ENCODE measurements around the gene PAM.
"Not testable (repeated sequence)": the region's sequence is repeated elsewhere in the genome, so short reads cannot be mapped to it uniquely, and the experiment has no call there.

The PAM gene

DNA sequence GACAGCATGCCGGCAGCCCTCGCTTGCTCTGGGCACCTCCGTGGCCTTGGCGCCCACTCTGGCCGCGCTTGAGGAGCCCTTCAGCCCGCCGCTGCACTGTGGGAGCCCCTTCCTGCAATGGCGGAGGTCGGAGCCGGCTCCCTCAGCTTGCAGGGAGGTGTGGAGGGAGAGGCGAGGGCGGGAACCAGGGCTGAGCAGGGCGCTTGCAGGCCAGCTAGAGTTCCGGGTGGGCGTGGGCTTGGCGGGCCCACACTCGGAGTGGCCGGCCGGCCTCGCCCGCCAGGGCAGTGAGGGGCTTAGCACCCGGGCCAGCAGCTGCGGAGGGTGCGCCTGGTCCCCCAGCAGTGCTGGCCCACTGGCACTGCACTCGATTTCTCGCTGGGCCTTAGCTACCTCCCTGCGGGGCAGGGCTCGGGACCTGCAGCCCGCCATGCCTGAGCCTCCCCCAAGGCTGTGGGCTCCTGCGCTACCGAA is 3.2 kb upstream of the PAM start:
- DNase-seq (ENCODE audit: low read depth): not testable (repeated sequence)

DNA sequence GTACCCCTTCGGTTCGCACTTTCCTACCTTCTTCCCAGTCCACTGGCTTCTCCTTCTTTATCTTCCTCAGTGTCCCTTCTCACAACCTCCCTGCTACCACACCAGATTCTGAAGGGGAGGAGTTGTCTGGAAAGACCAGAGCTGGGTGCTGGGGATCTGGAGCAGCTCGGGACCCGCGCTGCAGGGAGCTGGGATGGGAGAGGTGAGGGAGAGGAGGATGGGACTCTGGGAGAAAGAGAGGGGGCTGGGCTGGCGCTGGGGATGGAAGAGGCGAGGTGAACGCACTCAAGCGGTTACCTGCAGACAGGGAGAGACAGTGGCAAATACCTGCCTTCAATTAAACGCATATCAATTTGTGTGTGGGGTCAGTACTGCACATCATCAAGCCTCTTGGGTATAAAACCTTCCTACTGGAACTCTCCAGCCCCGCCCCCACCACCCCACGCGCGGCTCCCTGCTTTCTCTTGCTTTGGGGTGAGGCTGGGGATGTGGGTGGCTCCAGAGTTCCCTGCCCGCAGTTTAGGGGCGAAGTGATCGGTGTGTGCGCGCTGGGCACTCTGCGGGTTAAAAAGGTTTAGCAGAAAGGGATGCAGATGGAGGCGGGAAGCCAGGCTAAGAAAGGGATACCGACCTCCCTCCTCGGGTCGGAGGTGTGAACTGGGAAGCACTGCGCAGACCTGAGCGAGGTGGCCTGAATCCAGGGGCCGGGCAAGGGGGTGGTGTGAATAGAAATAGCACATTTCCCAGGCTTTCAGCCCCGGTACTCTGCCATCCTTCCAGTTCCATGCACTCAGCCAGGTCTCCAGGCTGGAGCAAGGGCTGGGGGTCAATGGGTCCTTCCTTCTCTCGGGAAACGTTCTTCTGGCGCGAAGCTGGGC is 977 bp upstream of the PAM start:
- no peak for DNase-seq (ENCODE audit: low read depth)

DNA sequence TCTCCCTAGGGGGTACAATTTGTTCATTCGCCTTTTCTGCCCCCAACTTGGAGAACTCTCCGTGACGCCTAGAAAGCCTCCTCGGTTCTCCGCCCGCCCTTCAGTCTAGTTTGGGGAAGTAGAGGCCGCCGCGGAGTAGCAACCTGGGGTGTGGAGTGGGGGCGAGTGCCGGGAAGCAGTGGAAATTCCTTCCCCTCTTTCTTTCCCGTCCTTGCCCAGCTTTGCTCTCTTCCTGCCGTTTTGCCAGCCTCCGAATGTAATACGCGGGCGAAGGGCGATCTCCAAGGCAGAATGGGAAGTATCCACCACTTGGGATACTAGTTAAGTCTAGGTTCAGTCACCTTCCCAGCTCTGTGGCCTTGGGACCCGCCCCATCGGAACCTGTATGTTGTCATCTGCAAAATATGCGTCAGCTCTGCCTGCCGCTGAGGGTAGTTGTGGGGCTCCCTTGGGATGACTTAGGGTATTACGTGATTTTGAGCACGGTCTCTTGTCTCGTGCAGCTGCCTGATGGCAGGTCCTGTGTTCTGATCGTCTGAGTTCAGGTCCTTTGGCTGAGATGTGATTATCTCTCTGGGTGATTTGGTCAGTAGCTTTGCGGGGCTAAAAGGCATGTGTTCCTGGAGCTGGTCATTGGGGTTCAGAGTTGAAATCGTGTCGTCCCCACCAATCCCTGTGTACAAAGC is 724 bp downstream of the PAM start:
- peak; percentile 43 for DNase-seq (ENCODE audit: low read depth)

GRCh38 chr5:102758576-102758975 is 3.5 kb downstream of the PAM start:
- no peak for DNase-seq (ENCODE audit: low read depth)

DNA sequence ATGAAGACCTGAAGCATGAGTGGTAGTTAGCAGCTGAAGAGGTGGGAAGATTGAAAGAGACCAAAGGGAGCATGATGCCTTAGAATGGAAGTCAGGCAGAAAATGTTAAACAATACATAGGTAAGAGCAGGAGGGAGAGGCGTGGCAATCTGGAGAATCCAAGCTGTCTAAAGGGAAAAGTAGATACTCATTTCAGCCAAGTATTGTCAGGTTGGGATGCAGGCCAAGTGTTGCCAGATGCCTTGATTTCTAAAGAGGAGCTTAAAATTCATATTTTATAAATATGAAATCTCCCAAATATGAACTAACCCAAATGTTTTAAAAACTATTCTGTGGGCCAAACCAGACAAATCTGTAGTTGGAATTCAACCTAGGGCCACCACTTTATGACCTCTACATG is 4.2 kb downstream of the PAM start:
- no peak for DNase-seq (ENCODE audit: low read depth)

DNA sequence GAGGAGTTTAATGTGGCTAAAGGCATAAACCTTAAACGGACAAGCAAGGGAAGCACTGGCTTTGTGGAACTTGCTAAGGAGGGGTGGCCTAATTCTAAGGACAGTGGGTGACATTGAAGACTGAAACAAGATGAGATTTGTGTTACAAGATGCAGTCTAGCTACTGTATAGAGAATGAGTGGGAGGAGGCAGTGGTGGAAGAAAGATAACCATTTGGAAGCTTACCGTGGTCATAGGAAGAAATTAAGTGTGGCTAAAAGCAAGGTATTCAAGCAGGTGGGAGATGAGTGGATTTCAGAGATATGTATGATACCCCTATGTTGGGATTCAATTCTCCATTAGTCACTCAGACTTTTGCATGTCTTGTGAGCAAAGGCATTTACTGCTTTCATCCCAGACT is 4.6 kb downstream of the PAM start:
- no peak for DNase-seq (ENCODE audit: low read depth)

- DNase-seq (ENCODE audit: low read depth): no peak
Measured at GRCh38 chr5:102760815-102761214, 5.7 kb downstream of the PAM start.

DNA sequence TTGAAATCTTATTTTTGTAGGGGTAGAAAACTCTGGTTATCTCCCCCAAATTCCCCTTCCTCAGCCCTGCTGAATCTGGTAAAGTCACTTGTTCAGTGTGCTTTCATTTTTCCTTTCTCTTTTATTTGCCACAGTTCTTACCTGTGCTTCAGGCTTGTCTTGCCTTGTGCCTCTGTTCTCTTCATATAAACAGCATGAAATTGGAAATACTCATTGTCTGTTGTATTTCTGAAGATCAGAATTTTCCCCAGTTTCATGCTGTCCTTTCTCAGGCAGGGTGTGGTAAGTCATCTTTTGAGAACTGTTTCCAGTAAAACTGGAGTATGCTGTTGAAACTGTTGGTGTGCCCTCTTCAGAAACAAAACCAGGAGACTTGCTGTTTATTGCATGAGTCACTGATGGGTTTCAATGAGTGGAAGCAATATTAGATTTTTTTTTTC is 7.0 kb downstream of the PAM start:
- DNase-seq (ENCODE audit: low read depth): no peak

- no peak for DNase-seq (ENCODE audit: low read depth)
Measured at GRCh38 chr5:102762562-102763227, 7.6 kb downstream of the PAM start.

DNA sequence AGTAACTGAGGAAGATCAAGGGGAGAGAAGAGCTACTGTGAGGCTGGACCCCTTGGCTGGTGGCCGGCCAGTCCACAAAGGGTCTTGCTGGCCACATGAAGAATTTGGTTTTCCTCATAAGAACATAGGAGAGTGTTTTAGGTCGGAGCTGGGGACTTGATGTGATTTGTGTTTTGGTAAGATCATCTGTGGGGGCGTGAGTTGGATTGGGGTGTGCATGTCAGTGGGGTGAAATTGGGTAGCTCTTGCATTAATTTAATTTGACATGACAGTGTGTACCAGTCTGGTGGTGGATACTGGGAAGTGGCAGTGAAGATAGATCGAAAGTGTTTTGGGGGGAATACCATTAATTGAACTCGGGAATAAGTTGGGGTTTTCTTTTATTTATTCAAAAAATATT is 8.6 kb downstream of the PAM start:
- DNase-seq (ENCODE audit: low read depth): no peak

- DNase-seq (ENCODE audit: low read depth): no peak
Measured at GRCh38 chr5:102764381-102765004, 9.4 kb downstream of the PAM start.

DNA sequence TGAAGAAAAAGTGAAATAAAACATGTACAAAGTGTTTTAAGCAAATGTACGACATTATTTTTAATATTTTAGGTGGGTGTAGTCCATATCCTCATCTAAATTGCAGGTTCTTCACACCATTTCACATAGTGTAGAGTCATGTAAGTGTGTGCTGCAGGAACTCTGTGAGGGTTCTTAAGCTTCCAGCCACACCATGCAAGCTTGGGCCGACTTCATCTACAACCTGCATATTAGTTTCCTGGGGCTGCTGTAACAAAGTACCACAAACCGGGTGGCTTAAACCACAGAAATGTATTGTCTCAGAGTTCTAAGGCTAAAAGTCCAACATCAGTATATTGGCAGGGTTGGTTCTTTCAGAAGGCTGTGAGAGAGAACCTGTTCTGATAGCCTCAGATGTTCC is 10.2 kb downstream of the PAM start:
- DNase-seq (ENCODE audit: low read depth): no peak

DNA sequence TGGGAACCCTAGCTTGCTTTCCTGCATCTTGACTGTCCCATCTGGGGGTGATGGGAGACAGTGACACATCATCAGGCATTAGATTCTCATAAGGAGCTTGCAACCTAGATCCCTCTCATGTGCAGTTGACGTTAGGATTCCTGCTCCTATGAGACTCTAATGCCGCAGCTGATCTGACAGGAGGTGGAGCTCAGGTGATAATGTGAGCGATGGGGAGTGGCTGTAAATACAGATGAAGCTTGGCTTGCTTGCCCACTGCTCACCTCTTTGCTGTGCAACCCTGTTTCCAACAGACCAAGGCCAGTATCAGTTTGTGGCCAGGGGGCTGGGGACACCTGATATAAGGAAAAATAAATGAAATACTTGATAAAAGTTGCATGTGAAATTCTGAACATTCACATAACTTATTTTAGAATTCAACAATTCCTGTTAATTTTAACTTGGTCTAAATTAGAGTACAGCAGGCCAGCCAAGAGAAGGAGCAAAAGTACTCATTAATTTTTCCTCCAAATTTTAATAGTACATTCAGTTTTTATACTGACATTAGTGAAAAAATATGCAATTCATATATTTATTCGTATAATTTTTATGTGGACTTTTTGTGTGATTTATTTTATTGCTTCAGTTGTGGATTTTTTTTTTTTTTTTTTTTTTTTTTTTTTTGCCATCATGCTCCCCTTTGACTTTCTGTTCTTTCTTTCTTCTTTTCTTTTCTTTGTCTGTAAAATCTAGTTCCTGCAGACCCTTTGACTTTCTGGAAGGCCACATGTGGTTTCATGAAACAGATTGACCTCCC is 11.4 kb downstream of the PAM start:
- no peak for DNase-seq (ENCODE audit: low read depth)

DNA sequence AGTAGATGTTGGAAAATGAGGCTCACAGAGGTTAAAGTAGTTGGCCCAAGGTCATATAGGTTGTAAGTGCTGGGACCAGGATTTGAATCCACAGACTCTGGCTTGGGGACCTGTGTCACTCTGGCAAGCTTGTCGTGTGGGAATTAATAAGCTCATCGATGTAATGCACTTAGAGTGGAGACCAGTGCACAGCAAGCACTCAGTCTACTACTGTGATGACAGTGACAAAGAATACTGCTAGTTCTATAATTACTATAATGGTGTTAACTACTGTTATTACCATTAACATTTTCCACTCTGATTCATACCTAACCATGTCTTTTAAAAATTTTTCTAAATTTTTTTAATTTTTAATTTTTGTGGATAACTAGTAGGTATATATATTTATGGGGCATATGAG is 12.8 kb downstream of the PAM start:
- no peak for DNase-seq (ENCODE audit: low read depth)

DNA sequence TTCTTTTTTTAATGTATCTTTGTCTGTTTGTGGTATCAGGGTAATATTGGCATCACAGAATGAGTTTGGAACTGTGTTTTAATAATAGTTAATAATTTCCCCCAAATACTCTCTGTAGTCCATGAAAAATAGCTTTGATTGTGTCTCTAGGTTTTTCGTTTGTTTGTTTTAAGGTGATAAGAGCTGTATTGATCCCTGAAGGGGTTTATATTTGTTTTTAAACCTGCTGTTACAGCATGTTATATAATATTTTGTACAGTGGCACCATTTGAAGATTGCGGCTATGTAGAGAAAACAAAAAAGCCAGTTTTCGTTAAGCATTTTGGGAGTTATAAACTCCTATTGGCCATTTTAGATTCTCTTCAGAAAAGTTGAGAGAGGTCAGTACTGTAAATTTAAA is 15.7 kb downstream of the PAM start:
- DNase-seq (ENCODE audit: low read depth): no peak

GRCh38 chr5:102771435-102771834 is 16.3 kb downstream of the PAM start:
- DNase-seq (ENCODE audit: low read depth): no peak

DNA sequence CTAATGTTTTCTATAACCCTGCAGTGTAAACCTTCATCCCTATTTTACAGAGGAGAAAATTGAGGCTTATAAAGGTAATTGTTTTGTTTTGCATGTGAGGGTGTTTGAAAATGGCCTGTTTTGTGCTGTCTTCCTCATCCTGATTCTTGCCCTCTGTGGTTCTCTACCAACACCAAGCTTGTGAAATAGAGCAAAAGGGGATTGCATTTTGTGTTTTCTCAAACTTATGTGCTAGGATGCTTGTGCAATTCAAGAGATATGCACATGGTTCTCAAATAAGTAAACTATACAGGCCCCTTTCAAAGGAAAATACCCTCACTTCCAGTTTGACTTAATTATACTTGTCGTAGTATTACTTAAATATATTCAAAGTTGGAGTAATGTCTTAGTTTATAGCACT is 17.2 kb downstream of the PAM start:
- DNase-seq (ENCODE audit: low read depth): no peak

DNA sequence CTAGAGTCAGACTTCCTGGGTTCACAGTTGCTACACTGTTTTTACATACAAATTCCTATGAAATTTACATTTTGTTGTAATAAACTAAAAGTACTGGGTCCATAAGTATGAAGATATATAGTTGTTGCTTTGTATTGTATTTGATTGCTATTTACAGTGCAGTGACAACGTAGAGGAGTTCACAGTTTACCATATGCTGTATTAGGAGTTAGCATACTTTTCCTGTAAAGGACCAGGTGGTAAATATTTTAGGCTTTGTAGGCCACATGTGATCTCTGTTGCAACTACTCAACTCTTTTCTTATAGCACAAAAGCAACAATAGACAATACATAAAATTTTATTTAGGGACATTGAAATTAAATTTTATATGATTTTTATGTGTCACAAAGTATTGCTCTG is 18.0 kb downstream of the PAM start:
- no peak for DNase-seq (ENCODE audit: low read depth)

DNA sequence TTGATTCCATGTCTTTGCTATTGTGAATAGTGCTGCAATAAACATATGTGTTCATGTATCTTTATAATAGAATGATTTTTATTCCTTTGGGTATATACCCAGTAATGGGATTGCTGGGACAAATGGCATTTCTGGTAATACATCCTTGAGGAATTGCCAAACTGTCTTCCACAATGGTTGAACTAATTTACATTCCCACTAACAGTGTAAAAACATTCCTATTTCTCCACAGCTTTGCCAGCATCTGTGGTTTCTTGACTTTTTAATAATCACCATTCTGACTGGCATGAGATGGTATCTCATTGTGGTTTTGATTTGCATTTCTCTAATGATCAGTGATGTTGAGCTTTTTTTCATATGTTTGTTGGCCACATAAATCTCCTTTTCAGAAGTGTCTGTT is 20.7 kb downstream of the PAM start:
- DNase-seq (ENCODE audit: low read depth): not testable (repeated sequence)

- DNase-seq (ENCODE audit: low read depth): no peak
Measured at GRCh38 chr5:102777099-102777498, 22.0 kb downstream of the PAM start.

DNA sequence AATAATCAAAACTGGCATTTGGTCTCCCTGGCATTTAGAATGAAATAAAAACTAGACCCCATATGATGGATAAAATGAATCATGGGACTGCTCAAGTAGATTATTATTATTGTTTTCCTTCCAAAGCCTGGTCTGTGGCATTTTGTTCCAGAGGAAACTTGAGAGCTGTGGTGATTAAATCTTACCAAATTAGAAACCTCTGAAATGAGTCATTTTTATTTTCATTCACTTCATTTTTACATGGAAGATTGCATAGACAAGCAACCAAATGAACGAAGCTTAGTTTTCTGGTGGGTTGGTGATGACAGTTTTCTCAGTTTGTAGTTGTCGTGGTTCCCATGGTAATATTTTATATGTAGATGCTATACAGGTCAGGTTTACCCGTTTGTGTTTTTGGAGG is 23.4 kb downstream of the PAM start:
- no peak for DNase-seq (ENCODE audit: low read depth)

- DNase-seq (ENCODE audit: low read depth): no peak
Measured at GRCh38 chr5:102781359-102781758, 26.3 kb downstream of the PAM start.

Measured in stimulated activated CD8-positive, alpha-beta memory T cell treated with anti-CD3 and anti-CD28 coated beads, Interleukin-12 subunit alpha, Interleukin-12 subunit beta, amount 100 ng/mL, for 1 hour (primary cell).